Pancreas (tissue), 10 donors: ENCODE results near the gene MAP2K1. TPM values are rescaled to one million over a fixed set of nuclear protein-coding genes. Genes with fewer than 3 reads are reported as not detected.

ENCODE experiments used
- ATAC-seq, 4 donors: fragments of 200-7000 bp; cut with Tn5 transposase; one replicate each; pipeline versions ENCODE4 v1.8.0 to v1.9.1; 2020; ENCODE audit warnings: mild to moderate bottlenecking in 4 of 4, moderate library complexity in 4 of 4
- DNase-seq, 6 donors: peaks; one replicate each; pipeline ENCODE4 v3.0.0-alpha.2; 2020
- FAIRE-seq: peaks from 2 replicates; lab custom pipeline; 2012; peaks lifted over from hg19 to GRCh38; lab: Jason Lieb, UNC
- H3K27ac ChIP-seq, 4 donors: fragments of 200-600 bp; sonication (generic); 1 replicate in 3 of 4; 2 replicates in 1 of 4; pipeline versions ENCODE4 v1.5.0 to v1.8.0; 2020
- H3K27me3 ChIP-seq, 4 donors: fragments of 200-600 bp; one replicate each; pipeline ENCODE4 v1.8.0; 2021
- H3K36me3 ChIP-seq, 3 donors: fragments of 200-600 bp; sonication (generic) in 1 of 3; one replicate each; pipeline versions ENCODE4 v1.5.0 to v1.8.0; 2020 to 2021
- H3K4me1 ChIP-seq, 3 donors: fragments of 200-600 bp; one replicate each; pipeline ENCODE4 v1.8.0; 2021
- H3K4me3 ChIP-seq, 4 donors: fragments of 200-600 bp; sonication (generic) in 2 of 4; one replicate each; pipeline versions ENCODE4 v1.5.0 to v1.8.0; 2020 to 2021
- H3K9me3 ChIP-seq, 4 donors: fragments of 200-600 bp; one replicate each; pipeline ENCODE4 v1.8.0; 2021
- WGBS, 2 donors: extraction: QIAGEN DNeasy Blood & Tissue Kit; methylation state at CpG; one replicate each; pipeline ENCODE4 v1.1.7; 2013; 5-methylcytosine and 5-hydroxymethylcytosine counted together
- intact Hi-C, 3 donors: fragments of 100-400 bp; cut with DNase I; formaldehyde crosslinking; loops; one replicate each; pipeline versions ENCODE4 v1.11.1 to v1.14.2; 2022
- polyA plus RNA-seq, 2 donors: library from polyadenylated mRNA; stranded (reverse); fragments of 200-250 nt; gene quantifications; one replicate each; pipeline ENCODE4 v1.2.3, GENCODE V29; 2013
- total RNA-seq, 6 donors: library from RNA; stranded (reverse); fragmentation: NEBNext Ultra II Directional in 4 of 6; extraction: Animal tissue kit (Norgen Biotek cat#: 25700) in 4 of 6; gene quantifications; one replicate each; pipeline versions ENCODE4 v1.2.1 to v1.2.4, GENCODE V29; 2021 to 2023
- TF ChIP-seq, protein P1 (sequence below), 4 donors: fragments of 200-600 bp; sonication (generic) in 3 of 4; IDR thresholded peaks; one replicate each; pipeline versions ENCODE4 v1.5.0 to v1.8.0; 2021; ENCODE audit warnings: antibody characterized with exemption in 4 of 4
- donor health status: healthy with polysubstance abuse.
- donor health status: DM: no; HTN: no; CAD: no; lungs with moderate emphysema.
- donor health status: DM: no; HTN: no; CAD: no.
- donor health status: control.
- donor health status: control.
- donor health status: Bipolar disorder and iron deficiency.
- donor health status: DM: yes; HTN: yes; CAD: no.
- donor health status: DM: no; HTN: no; CAD: no.
- donor health status: DM: no; HTN: no; CAD: no.
- donor health status: DM: yes; HTN: yes; CAD: no.

Gene MAP2K1
- total and polyA plus RNA-seq, 8 donors: 7.6 to 23.3 (median 16.4) TPM

- Histone ChIP-seq H3K27ac (no peak overlapping the region), H3K27me3 (no peaks in the 10 kb centered on the region), H3K4me1 (peaks cover 0 to 7% (median 5%) of the 10 kb centered on the region in 3 donors), H3K4me3 (no peak overlapping the region), H3K36me3 (no peaks in the 10 kb centered on the region), H3K9me3 (no peaks in the 10 kb centered on the region)
- ATAC-seq (no peak), FAIRE-seq (no peak), DNase-seq (no peak)
- TF ChIP-seq, protein P1, sequence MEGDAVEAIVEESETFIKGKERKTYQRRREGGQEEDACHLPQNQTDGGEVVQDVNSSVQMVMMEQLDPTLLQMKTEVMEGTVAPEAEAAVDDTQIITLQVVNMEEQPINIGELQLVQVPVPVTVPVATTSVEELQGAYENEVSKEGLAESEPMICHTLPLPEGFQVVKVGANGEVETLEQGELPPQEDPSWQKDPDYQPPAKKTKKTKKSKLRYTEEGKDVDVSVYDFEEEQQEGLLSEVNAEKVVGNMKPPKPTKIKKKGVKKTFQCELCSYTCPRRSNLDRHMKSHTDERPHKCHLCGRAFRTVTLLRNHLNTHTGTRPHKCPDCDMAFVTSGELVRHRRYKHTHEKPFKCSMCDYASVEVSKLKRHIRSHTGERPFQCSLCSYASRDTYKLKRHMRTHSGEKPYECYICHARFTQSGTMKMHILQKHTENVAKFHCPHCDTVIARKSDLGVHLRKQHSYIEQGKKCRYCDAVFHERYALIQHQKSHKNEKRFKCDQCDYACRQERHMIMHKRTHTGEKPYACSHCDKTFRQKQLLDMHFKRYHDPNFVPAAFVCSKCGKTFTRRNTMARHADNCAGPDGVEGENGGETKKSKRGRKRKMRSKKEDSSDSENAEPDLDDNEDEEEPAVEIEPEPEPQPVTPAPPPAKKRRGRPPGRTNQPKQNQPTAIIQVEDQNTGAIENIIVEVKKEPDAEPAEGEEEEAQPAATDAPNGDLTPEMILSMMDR (IDR thresholded peaks at IDR 0.05): no peak
- intact Hi-C loops: no loop called here
- 89 to 91% methylated on average over 3 of the region's 3 CpGs for WGBS, 2 donors
Observed at GRCh38 chr15:66508293-66508883, 121.7 kb downstream of the MAP2K1 start.

DNA sequence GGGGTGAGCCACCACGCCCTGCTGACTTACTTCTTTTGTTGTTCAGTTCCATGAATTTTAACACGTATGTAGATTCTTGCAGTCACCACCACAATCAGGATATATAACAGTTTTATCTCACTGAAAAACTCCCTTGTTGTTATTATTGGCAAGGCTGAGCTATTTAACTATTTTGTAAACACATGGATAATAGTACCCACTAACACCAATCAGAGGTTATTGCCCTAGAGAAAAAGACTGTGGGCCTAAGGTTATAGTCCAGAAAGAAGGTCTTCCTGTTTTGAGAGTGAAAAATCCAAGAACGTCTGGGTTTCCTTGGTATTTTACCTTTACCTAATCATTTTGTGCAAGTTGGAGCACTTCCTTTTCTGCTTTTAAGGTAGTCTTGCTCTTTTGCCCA is 127.9 kb downstream of the MAP2K1 start:
- Histone ChIP-seq H3K4me3 (no peak overlapping the region), H3K9me3 (no peaks in the 10 kb centered on the region), H3K4me1 (no peaks in the 10 kb centered on the region), H3K27me3 (no peaks in the 10 kb centered on the region), H3K27ac (no peak overlapping the region), H3K36me3 (no peaks in the 10 kb centered on the region)
- DNase-seq (no peak), ATAC-seq (no peak), FAIRE-seq (no peak)
- intact Hi-C loops: no loop called here
- 76 to 82% methylated on average over 3 of the region's 3 CpGs for WGBS, 2 donors
- TF ChIP-seq, protein P1 (IDR thresholded peaks at IDR 0.05): no peak

DNA sequence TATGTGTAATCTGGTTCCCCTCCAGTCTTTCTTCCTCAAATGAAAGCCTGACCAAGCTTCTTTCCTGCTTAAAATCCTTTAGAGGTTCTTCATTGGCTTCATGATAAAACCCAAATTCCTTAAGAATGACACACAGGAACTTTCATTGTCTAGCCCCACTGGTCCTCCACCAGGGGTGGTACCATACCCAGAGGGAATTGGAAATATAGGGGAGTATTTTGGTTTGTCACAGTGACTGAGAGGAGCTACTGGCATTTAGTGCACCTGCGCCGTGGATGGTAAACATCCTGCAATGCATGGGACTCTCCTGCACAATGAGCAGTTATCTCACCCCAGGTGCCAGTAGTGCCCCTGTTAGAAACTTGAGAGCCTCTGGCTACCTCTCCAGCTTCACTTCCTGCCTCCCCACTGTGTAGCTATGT is 129.2 kb downstream of the MAP2K1 start:
- no peak overlapping the region for H3K4me3 ChIP-seq
- 97% methylated on average over 2 of the region's 2 CpGs for WGBS, 2 donors
- H3K36me3 ChIP-seq: no peaks in the 10 kb centered on the region
- ATAC-seq (no peak), DNase-seq (no peak), FAIRE-seq (no peak)
- TF ChIP-seq, protein P1 (IDR thresholded peaks at IDR 0.05): no peak
- intact Hi-C loops: no loop called here
- no peaks in the 10 kb centered on the region for H3K9me3 ChIP-seq
- no peaks in the 10 kb centered on the region for H3K27me3 ChIP-seq
- H3K27ac ChIP-seq: no peak overlapping the region
- H3K4me1 ChIP-seq: no peaks in the 10 kb centered on the region

GRCh38 chr15:66523926-66524325 is 137.2 kb downstream of the MAP2K1 start:
- WGBS, 2 donors: 83 to 84% methylated on average over 3 of the region's 3 CpGs
- Histone ChIP-seq H3K4me3 (no peak overlapping the region), H3K27me3 (no peaks in the 10 kb centered on the region), H3K9me3 (no peaks in the 10 kb centered on the region), H3K4me1 (no peaks in the 10 kb centered on the region), H3K36me3 (no peaks in the 10 kb centered on the region), H3K27ac (no peak overlapping the region)
- TF ChIP-seq, protein P1 (IDR thresholded peaks at IDR 0.05): no peak
- ATAC-seq (no peak), FAIRE-seq (no peak), DNase-seq (no peak)
- intact Hi-C loops: no loop called here

GRCh38 chr15:66524838-66525237 is 138.1 kb downstream of the MAP2K1 start:
- ATAC-seq (no peak), DNase-seq (no peak), FAIRE-seq (no peak)
- Histone ChIP-seq H3K4me3 (no peak overlapping the region), H3K36me3 (no peaks in the 10 kb centered on the region), H3K27ac (no peak overlapping the region), H3K4me1 (no peaks in the 10 kb centered on the region), H3K9me3 (no peaks in the 10 kb centered on the region), H3K27me3 (no peaks in the 10 kb centered on the region)
- intact Hi-C loops: no loop called here
- TF ChIP-seq, protein P1 (IDR thresholded peaks at IDR 0.05): no peak
- WGBS, 2 donors: 91 to 96% methylated on average over 4 of the region's 4 CpGs
